Activated CD4-positive, alpha-beta memory T cell treated with anti-CD3 and anti-CD28 coated beads, Interleukin-2, amount 10 ng/mL, durations not matched to agents 7 days and 5 days (primary cell): Measurements from ENCODE around the gene ANKRD28. TPM values are rescaled to one million over a fixed set of nuclear protein-coding genes. Genes with fewer than 3 reads are reported as not detected.
"Not testable (repeated sequence)": the region's sequence is repeated elsewhere in the genome, so short reads cannot be mapped to it uniquely, and the experiment has no call there.

Experiments used
- CTCF ChIA-PET: fragments of 350-600 bp; sonication (Branson Sonifier 250); formaldehyde crosslinking; loops from one replicate; lab custom pipeline; 2021; ENCODE audit warnings: antibody characterized with exemption, inconsistent platforms; lab: Charles Lee
- POLR2A ChIA-PET: fragments of 350-600 bp; sonication (Branson Sonifier 250); formaldehyde crosslinking; loops from one replicate; lab custom pipeline; 2021; ENCODE audit warnings: antibody characterized with exemption; lab: Charles Lee
- DNase-seq: peaks from one replicate; pipeline ENCODE4 v3.0.0-alpha.2; 2020
- H3K27ac Mint-ChIP-seq: one replicate; pipeline ENCODE4 v1.8.0; 2021; ENCODE audit warnings: mild to moderate bottlenecking, mixed read lengths
- H3K27me3 Mint-ChIP-seq: one replicate; pipeline ENCODE4 v1.8.0; 2021; ENCODE audit warnings: mixed read lengths
- H3K36me3 Mint-ChIP-seq: one replicate; pipeline ENCODE4 v1.8.0; 2021; ENCODE audit warnings: low read depth, mixed read lengths
- H3K4me1 Mint-ChIP-seq: one replicate; pipeline ENCODE4 v1.8.0; 2021; ENCODE audit warnings: mixed read lengths
- H3K4me3 Mint-ChIP-seq: one replicate; pipeline ENCODE4 v1.8.0; 2021; ENCODE audit warnings: mild to moderate bottlenecking, mixed read lengths
- H3K9me3 Mint-ChIP-seq: one replicate; pipeline ENCODE4 v1.8.0; 2021; ENCODE audit warnings: mixed read lengths
- total RNA-seq, 2 experiments: library from RNA; stranded (reverse); gene quantifications; one replicate each; pipeline ENCODE4 v1.2.3, GENCODE V29; 2021

ANKRD28 gene
- total RNA-seq, 2 experiments from 2014 or later = 56.5 to 56.6 TPM

DNA sequence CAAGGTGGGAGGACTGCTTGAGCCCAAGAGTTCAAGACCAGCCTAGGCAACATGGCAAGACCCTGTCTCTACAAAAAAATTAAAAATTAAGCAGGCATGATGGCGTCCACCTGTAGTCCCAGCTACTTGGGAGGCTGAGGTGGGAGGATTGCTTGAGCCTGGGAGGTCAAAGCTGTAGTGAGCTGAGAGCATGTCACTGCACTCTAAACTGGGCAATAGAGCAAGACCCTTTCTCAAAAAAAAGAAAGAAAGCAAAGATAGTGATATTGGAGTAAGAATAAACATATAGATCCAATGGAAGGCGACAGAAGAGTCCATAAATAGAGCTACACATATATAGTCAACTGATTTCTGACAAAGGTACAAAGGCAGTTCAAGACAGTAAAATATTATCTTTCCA is 21.3 kb upstream of the ANKRD28 start:
- POLR2A ChIA-PET = no interaction called here
- peaks cover 28% of the 10 kb centered on the region for H3K4me1 Mint-ChIP-seq
- CTCF ChIA-PET = no interaction called here

GRCh38 chr3:15815696-15816095 is 17.9 kb upstream of the ANKRD28 start:
- H3K27me3 Mint-ChIP-seq = no peaks in the 10 kb centered on the region
- POLR2A ChIA-PET = interaction anchor here (0.8 to 2.2 kb wide), 3 partner anchors 18 to 214 kb away, joined by 3 to 8 read pairs (median 4); partner anchors contain the start of genes ANKRD28, BTD and HACL1
- H3K4me1 Mint-ChIP-seq = peaks cover 36% of the 10 kb centered on the region
- no peak overlapping the region for H3K4me3 Mint-ChIP-seq
- no peaks in the 10 kb centered on the region for H3K9me3 Mint-ChIP-seq
- peaks cover 2% of the 10 kb centered on the region for H3K36me3 Mint-ChIP-seq
- H3K27ac Mint-ChIP-seq = no peak overlapping the region
- DNase-seq = no peak
- CTCF ChIA-PET = interaction anchor here (0.6 to 1.4 kb wide), 4 partner anchors 14 to 432 kb away, joined by 3 to 4 read pairs (median 3); no protein-coding TSS in a partner anchor

More for the DNA sequence above, 21.3 kb upstream of the ANKRD28 start:
- Mint-ChIP-seq H3K9me3 (no peaks in the 10 kb centered on the region), H3K27me3 (no peaks in the 10 kb centered on the region), H3K4me3 (no peak overlapping the region), H3K27ac (no peak overlapping the region), H3K36me3 (no peaks in the 10 kb centered on the region)
- DNase-seq = no peak

- H3K27ac Mint-ChIP-seq, H3K4me3 Mint-ChIP-seq, H3K9me3 Mint-ChIP-seq, H3K27me3 Mint-ChIP-seq, H3K36me3 Mint-ChIP-seq, DNase-seq: not testable (repeated sequence)
- peaks cover 53% of the 10 kb centered on the region for H3K4me1 Mint-ChIP-seq
- POLR2A ChIA-PET = interaction anchor here (1.8 kb wide), 1 partner anchor 183 kb away, joined by 11 read pairs; no protein-coding TSS in a partner anchor
- CTCF ChIA-PET = interaction anchor here (1.1 to 4.2 kb wide), 7 partner anchors 11 to 606 kb away, joined by 3 to 69 read pairs (median 5); partner anchors contain the start of gene ANKRD28
Observed at GRCh38 chr3:15813079-15813478, 15.3 kb upstream of the ANKRD28 start.

GRCh38 chr3:15812183-15812582 is 14.4 kb upstream of the ANKRD28 start:
- ChIA-PET POLR2A (interaction anchor here (1.8 to 3.3 kb wide), 4 partner anchors 11 to 185 kb away, joined by 5 to 19 read pairs (median 12); partner anchors contain the start of gene ANKRD28), CTCF (interaction anchor here (0.8 to 4.2 kb wide), 14 partner anchors 11 to 612 kb away, joined by 3 to 69 read pairs (median 4); partner anchors contain the start of gene ANKRD28)
- Mint-ChIP-seq H3K4me3 (no peak overlapping the region), H3K27me3 (no peaks in the 10 kb centered on the region), H3K4me1 (peaks cover 48% of the 10 kb centered on the region), H3K27ac (no peak overlapping the region), H3K9me3 (no peaks in the 10 kb centered on the region), H3K36me3 (peaks cover 9% of the 10 kb centered on the region)
- no peak for DNase-seq

DNA sequence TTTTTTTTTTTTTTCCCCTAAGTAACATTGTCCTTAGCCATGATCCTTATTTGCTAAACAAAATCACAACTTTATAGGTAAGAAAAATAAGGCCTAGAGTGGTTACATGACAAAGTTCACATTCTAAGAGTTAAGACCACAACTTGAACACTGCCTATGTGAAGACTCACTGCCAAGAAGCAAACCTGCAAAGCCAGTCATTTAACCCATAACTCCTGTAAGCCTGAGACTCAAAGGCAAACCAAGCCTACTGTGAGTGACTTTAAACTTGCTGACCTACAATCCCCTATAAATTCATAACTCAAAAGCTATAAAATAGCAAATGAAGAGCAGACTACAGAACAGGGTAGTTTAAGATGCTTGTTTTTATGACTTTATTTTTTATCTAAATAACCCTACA is 12.9 kb upstream of the ANKRD28 start:
- no peaks in the 10 kb centered on the region for H3K27me3 Mint-ChIP-seq
- POLR2A ChIA-PET = interaction anchor here (0.9 to 3.3 kb wide), 3 partner anchors 9 to 17 kb away, joined by 3 to 19 read pairs (median 13); partner anchors contain the start of gene ANKRD28
- no peaks in the 10 kb centered on the region for H3K9me3 Mint-ChIP-seq
- no peak for DNase-seq
- no peak overlapping the region for H3K4me3 Mint-ChIP-seq
- peaks cover 47% of the 10 kb centered on the region for H3K4me1 Mint-ChIP-seq
- H3K27ac Mint-ChIP-seq = no peak overlapping the region
- CTCF ChIA-PET = interaction anchor here (0.8 to 4.2 kb wide), 7 partner anchors 9 to 180 kb away, joined by 3 to 69 read pairs (median 6); no protein-coding TSS in a partner anchor
- H3K36me3 Mint-ChIP-seq = peaks cover 9% of the 10 kb centered on the region

GRCh38 chr3:15809313-15809712 is 11.5 kb upstream of the ANKRD28 start:
- POLR2A ChIA-PET = interaction anchor here (2.1 to 3.3 kb wide), 2 partner anchors 8 to 12 kb away, joined by 11 to 13 read pairs; partner anchors contain the start of gene ANKRD28
- Mint-ChIP-seq H3K27ac (no peak overlapping the region), H3K36me3 (peaks cover 9% of the 10 kb centered on the region), H3K4me3 (no peak overlapping the region), H3K4me1 (peaks cover 55% of the 10 kb centered on the region), H3K9me3 (no peaks in the 10 kb centered on the region), H3K27me3 (no peaks in the 10 kb centered on the region)
- DNase-seq = no peak
- CTCF ChIA-PET = interaction anchor here (1.6 to 4.2 kb wide), 4 partner anchors 8 to 179 kb away, joined by 6 to 26 read pairs (median 9); no protein-coding TSS in a partner anchor

DNA sequence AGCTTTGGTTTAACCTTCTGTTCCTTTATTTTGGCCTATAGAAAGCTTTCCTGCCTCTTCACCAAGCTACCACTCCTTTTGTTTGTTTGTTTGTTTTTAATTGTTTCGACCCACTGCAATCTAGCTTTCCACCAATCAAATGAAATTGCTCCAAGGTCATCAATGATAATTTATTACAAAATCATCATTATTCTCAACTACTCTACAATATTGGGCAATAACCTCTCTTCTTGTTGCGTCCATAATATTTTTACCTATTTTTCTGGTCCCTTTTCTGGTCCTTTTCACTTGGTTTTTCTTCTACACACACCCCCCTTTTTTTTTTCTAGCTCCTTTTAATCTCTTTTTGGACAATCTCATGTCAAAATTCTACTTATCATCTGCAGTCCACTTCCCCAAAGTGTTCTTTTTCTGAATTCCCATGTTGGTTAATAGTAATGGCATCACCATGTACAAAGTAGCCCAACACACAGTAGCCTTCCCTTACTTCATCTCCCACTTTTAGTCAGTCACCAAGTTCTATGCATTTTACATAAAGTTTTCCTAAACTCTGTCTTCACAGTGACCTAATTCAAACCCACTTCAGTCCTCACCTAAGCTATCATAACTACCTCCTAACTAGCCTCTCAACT is 11.0 kb upstream of the ANKRD28 start:
- H3K27me3 Mint-ChIP-seq = no peaks in the 10 kb centered on the region
- no peak overlapping the region for H3K4me3 Mint-ChIP-seq
- H3K36me3 Mint-ChIP-seq = peaks cover 11% of the 10 kb centered on the region
- CTCF ChIA-PET = interaction anchor here (1.6 to 4.2 kb wide), 5 partner anchors 7 to 178 kb away, joined by 4 to 26 read pairs (median 6); partner anchors contain the start of gene ANKRD28
- no peak for DNase-seq
- H3K9me3 Mint-ChIP-seq = no peaks in the 10 kb centered on the region
- POLR2A ChIA-PET = interaction anchor here (2.1 kb wide), 1 partner anchor 11 kb away, joined by 11 read pairs; the partner anchor contains the start of gene ANKRD28
- H3K4me1 Mint-ChIP-seq = peaks cover 58% of the 10 kb centered on the region
- no peak overlapping the region for H3K27ac Mint-ChIP-seq

DNA sequence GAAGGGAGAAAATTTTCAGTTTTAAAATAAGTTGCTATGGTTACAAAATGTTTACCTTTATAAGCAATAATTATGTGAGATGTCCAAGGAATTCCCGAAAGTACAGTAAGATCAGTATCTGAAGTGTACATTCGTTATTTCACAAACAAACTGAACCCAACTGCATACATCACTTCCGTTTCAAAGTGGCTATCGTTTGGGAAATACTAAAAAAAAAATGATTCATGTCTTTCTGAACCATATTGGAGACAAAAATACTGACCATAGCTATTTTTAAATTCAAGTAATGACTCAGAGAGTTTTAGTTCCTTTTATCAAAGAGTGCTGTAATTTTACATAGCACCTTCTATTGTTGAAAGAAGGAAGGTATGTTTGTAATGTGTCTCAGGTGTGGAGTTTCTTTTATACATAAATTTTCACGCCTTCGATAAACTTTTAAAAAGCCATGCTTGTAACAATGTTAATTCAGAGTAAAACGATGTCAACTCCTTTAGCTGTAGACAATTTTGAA is 8.0 kb upstream of the ANKRD28 start:
- Mint-ChIP-seq H3K27ac (peak overlapping the region; percentile 81), H3K9me3 (peaks cover 5% of the 10 kb centered on the region), H3K4me3 (no peak overlapping the region), H3K27me3 (no peaks in the 10 kb centered on the region), H3K4me1 (peaks cover 75% of the 10 kb centered on the region), H3K36me3 (peaks cover 20% of the 10 kb centered on the region)
- POLR2A ChIA-PET = interaction anchor here (0.6 to 2.2 kb wide), 5 partner anchors 9 to 524 kb away, joined by 3 to 23 read pairs (median 4); partner anchors contain the start of gene ANKRD28
- CTCF ChIA-PET = interaction anchor here (0.6 to 1.9 kb wide), 4 partner anchors 9 to 176 kb away, joined by 3 to 8 read pairs (median 5); partner anchors contain the start of gene ANKRD28
- DNase-seq = no peak

DNA sequence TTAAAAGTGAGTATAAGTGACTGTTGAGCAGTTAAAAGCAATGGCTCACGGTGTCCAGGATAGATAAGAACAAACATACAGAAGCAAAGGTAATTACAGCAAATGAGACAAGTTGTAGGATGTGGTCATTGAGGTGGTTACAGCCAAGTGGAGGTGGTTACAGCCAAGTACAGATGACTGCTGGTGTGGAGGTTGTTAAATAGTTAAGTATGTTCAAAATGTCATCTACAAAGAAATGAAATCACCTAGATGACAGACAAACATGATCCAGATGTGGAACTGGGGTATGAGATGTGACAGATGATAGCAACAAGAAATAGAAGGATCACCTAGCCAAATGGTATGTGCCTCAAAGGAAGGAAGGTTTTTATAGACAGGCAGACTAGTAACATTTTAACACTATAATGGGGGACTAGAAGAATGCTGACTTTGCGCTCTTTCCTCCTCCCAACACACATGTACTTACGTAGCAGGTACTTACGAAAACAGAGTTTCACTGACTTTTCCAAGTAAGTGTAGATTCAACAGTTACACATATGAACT is 6.8 kb upstream of the ANKRD28 start:
- Mint-ChIP-seq H3K4me3 (peak overlapping the region; percentile 26), H3K9me3 (peaks cover 5% of the 10 kb centered on the region), H3K27ac (peak overlapping the region; percentile 81), H3K4me1 (peaks cover 77% of the 10 kb centered on the region), H3K27me3 (no peaks in the 10 kb centered on the region), H3K36me3 (peaks cover 18% of the 10 kb centered on the region)
- DNase-seq = peak; percentile 55
- ChIA-PET POLR2A (interaction anchor here (1.2 kb wide), 1 partner anchor 11 kb away, joined by 4 read pairs; no protein-coding TSS in a partner anchor), CTCF (interaction anchor here (0.5 to 1.9 kb wide), 2 partner anchors 174 to 463 kb away, joined by 3 to 8 read pairs; no protein-coding TSS in a partner anchor)

DNA sequence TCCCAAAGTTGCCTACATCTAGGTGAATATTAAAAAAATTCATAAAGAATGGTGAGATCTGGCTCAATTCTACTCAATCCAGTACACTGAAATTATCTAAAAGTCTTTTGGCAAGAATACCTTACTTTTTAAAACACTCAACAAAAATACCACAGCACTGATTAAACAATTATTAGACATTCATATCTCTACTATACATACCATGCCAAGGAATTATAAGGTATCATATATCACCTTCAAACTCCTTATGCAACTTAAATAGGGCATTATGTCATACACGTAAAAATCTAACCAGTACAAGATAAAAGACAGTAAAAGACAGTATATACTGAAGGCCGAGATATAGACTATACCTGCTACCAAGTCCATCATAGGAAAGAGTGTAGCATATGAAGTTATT is 6.1 kb upstream of the ANKRD28 start:
- POLR2A ChIA-PET = no interaction called here
- H3K27ac Mint-ChIP-seq = peak overlapping the region; percentile 37

GRCh38 chr3:15801298-15801697 is 3.5 kb upstream of the ANKRD28 start:
- Mint-ChIP-seq H3K9me3 (peaks cover 5% of the 10 kb centered on the region), H3K27ac (peak overlapping the region; percentile 64), H3K27me3 (no peaks in the 10 kb centered on the region), H3K36me3 (peaks cover 14% of the 10 kb centered on the region), H3K4me1 (peaks cover 85% of the 10 kb centered on the region), H3K4me3 (no peak overlapping the region)
- no peak for DNase-seq
- POLR2A ChIA-PET = interaction anchor here (0.7 to 2.9 kb wide), 3 partner anchors 10 to 23 kb away, joined by 3 to 13 read pairs (median 3); no protein-coding TSS in a partner anchor
- CTCF ChIA-PET = interaction anchor here (1.4 to 3.6 kb wide), 3 partner anchors 10 to 170 kb away, joined by 4 to 26 read pairs (median 10); no protein-coding TSS in a partner anchor

More for the DNA sequence above, 6.1 kb upstream of the ANKRD28 start:
- CTCF ChIA-PET = no interaction called here
- peaks cover 76% of the 10 kb centered on the region for H3K4me1 Mint-ChIP-seq
- H3K27me3 Mint-ChIP-seq = no peaks in the 10 kb centered on the region
- H3K36me3 Mint-ChIP-seq = peaks cover 15% of the 10 kb centered on the region
- peaks cover 5% of the 10 kb centered on the region for H3K9me3 Mint-ChIP-seq
- no peak overlapping the region for H3K4me3 Mint-ChIP-seq
- DNase-seq = no peak

- DNase-seq = no peak
- ChIA-PET CTCF (interaction anchor here (1.4 to 3.6 kb wide), 3 partner anchors 10 to 170 kb away, joined by 4 to 26 read pairs (median 10); no protein-coding TSS in a partner anchor), POLR2A (interaction anchor here (0.7 to 2.9 kb wide), 3 partner anchors 10 to 23 kb away, joined by 3 to 13 read pairs (median 3); no protein-coding TSS in a partner anchor)
- Mint-ChIP-seq H3K4me1 (peaks cover 83% of the 10 kb centered on the region), H3K36me3 (peaks cover 14% of the 10 kb centered on the region), H3K4me3 (no peak overlapping the region), H3K9me3 (peaks cover 5% of the 10 kb centered on the region), H3K27me3 (no peaks in the 10 kb centered on the region), H3K27ac (peak overlapping the region; percentile 64)
Observed at GRCh38 chr3:15800780-15801179, 3.0 kb upstream of the ANKRD28 start.
